ENCODE measurements around the gene APPL1.

APPL1 gene

GRCh38 chr3:57244946-57245345, 17.4 kb downstream of the APPL1 start:
- H3K27me3 ChIP-seq (ENCODE audit: insufficient read depth, insufficient read length), result no peaks in the 10 kb centered on the region
- H3K4me3 ChIP-seq (ENCODE audit: insufficient read length, low read depth), result no peak overlapping the region
- TF ChIP-seq ZNF274 (IDR thresholded peaks at IDR 0.05; ENCODE audit: low read depth, low read length) (no peak), SUZ12 (IDR thresholded peaks at IDR 0.05; ENCODE audit: extremely low read depth, insufficient read depth, insufficient read length) (no peak), YY1 (IDR thresholded peaks at IDR 0.05; ENCODE audit: insufficient read depth, insufficient read length) (no peak)
- H3K4me1 ChIP-seq (ENCODE audit: insufficient read depth, insufficient read length), result no peaks in the 10 kb centered on the region
- no peak for DNase-seq (ENCODE audit: low read depth, low spot score)
- no peak overlapping the region for H3K9ac ChIP-seq (ENCODE audit: insufficient read length, low read depth)
- H3K9me3 ChIP-seq (ENCODE audit: insufficient read depth, low read length), result no peaks in the 10 kb centered on the region
- H3K36me3 ChIP-seq (ENCODE audit: insufficient read depth, insufficient read length, low read length), result peaks cover 49% of the 10 kb centered on the region

- Histone ChIP-seq H3K4me3 (ENCODE audit: insufficient read length, low read depth) (no peak overlapping the region), H3K9me3 (ENCODE audit: insufficient read depth, low read length) (no peaks in the 10 kb centered on the region), H3K27me3 (ENCODE audit: insufficient read depth, insufficient read length) (no peaks in the 10 kb centered on the region), H3K36me3 (ENCODE audit: insufficient read depth, insufficient read length, low read length) (peaks cover 28% of the 10 kb centered on the region), H3K9ac (ENCODE audit: insufficient read length, low read depth) (no peak overlapping the region), H3K4me1 (ENCODE audit: insufficient read depth, insufficient read length) (no peaks in the 10 kb centered on the region)
- TF ChIP-seq SUZ12 (IDR thresholded peaks at IDR 0.05; ENCODE audit: extremely low read depth, insufficient read depth, insufficient read length) (no peak), ZNF274 (IDR thresholded peaks at IDR 0.05; ENCODE audit: low read depth, low read length) (no peak), YY1 (IDR thresholded peaks at IDR 0.05; ENCODE audit: insufficient read depth, insufficient read length) (no peak)
- DNase-seq (ENCODE audit: low read depth, low spot score), result no peak
These were observed 24.9 kb downstream of the APPL1 start for GRCh38 chr3:57252404-57252803.

GRCh38 chr3:57256844-57257243, 29.3 kb downstream of the APPL1 start:
- Histone ChIP-seq H3K9me3 (ENCODE audit: insufficient read depth, low read length) (no peaks in the 10 kb centered on the region), H3K27me3 (ENCODE audit: insufficient read depth, insufficient read length) (no peaks in the 10 kb centered on the region), H3K4me1 (ENCODE audit: insufficient read depth, insufficient read length) (no peaks in the 10 kb centered on the region), H3K4me3 (ENCODE audit: insufficient read length, low read depth) (no peak overlapping the region), H3K36me3 (ENCODE audit: insufficient read depth, insufficient read length, low read length) (peaks cover 39% of the 10 kb centered on the region), H3K9ac (ENCODE audit: insufficient read length, low read depth) (no peak overlapping the region)
- TF ChIP-seq ZNF274 (IDR thresholded peaks at IDR 0.05; ENCODE audit: low read depth, low read length) (no peak), YY1 (IDR thresholded peaks at IDR 0.05; ENCODE audit: insufficient read depth, insufficient read length) (no peak), SUZ12 (IDR thresholded peaks at IDR 0.05; ENCODE audit: extremely low read depth, insufficient read depth, insufficient read length) (no peak)
- no peak for DNase-seq (ENCODE audit: low read depth, low spot score)

GRCh38 chr3:57257678-57258077, 30.1 kb downstream of the APPL1 start:
- no peak overlapping the region for H3K4me3 ChIP-seq (ENCODE audit: insufficient read length, low read depth)
- TF ChIP-seq YY1 (IDR thresholded peaks at IDR 0.05; ENCODE audit: insufficient read depth, insufficient read length) (no peak), ZNF274 (IDR thresholded peaks at IDR 0.05; ENCODE audit: low read depth, low read length) (no peak), SUZ12 (IDR thresholded peaks at IDR 0.05; ENCODE audit: extremely low read depth, insufficient read depth, insufficient read length) (no peak)
- H3K27me3 ChIP-seq (ENCODE audit: insufficient read depth, insufficient read length), result no peaks in the 10 kb centered on the region
- H3K9me3 ChIP-seq (ENCODE audit: insufficient read depth, low read length), result no peaks in the 10 kb centered on the region
- no peak overlapping the region for H3K9ac ChIP-seq (ENCODE audit: insufficient read length, low read depth)
- peaks cover 34% of the 10 kb centered on the region for H3K36me3 ChIP-seq (ENCODE audit: insufficient read depth, insufficient read length, low read length)
- H3K4me1 ChIP-seq (ENCODE audit: insufficient read depth, insufficient read length), result no peaks in the 10 kb centered on the region
- no peak for DNase-seq (ENCODE audit: low read depth, low spot score)

GRCh38 chr3:57261119-57261518, 33.6 kb downstream of the APPL1 start:
- H3K27me3 ChIP-seq (ENCODE audit: insufficient read depth, insufficient read length), result no peaks in the 10 kb centered on the region
- no peaks in the 10 kb centered on the region for H3K4me1 ChIP-seq (ENCODE audit: insufficient read depth, insufficient read length)
- DNase-seq (ENCODE audit: low read depth, low spot score), result no peak
- TF ChIP-seq ZNF274 (IDR thresholded peaks at IDR 0.05; ENCODE audit: low read depth, low read length) (no peak), SUZ12 (IDR thresholded peaks at IDR 0.05; ENCODE audit: extremely low read depth, insufficient read depth, insufficient read length) (no peak), YY1 (IDR thresholded peaks at IDR 0.05; ENCODE audit: insufficient read depth, insufficient read length) (no peak)
- H3K4me3 ChIP-seq (ENCODE audit: insufficient read length, low read depth), result no peak overlapping the region
- H3K9ac ChIP-seq (ENCODE audit: insufficient read length, low read depth), result no peak overlapping the region
- H3K36me3 ChIP-seq (ENCODE audit: insufficient read depth, insufficient read length, low read length), result peaks cover 38% of the 10 kb centered on the region
- H3K9me3 ChIP-seq (ENCODE audit: insufficient read depth, low read length), result no peaks in the 10 kb centered on the region

- Histone ChIP-seq H3K9ac (ENCODE audit: insufficient read length, low read depth) (no peak overlapping the region), H3K4me1 (ENCODE audit: insufficient read depth, insufficient read length) (no peaks in the 10 kb centered on the region), H3K27me3 (ENCODE audit: insufficient read depth, insufficient read length) (no peaks in the 10 kb centered on the region), H3K4me3 (ENCODE audit: insufficient read length, low read depth) (no peak overlapping the region), H3K36me3 (ENCODE audit: insufficient read depth, insufficient read length, low read length) (peaks cover 37% of the 10 kb centered on the region), H3K9me3 (ENCODE audit: insufficient read depth, low read length) (no peaks in the 10 kb centered on the region)
- no peak for TF ChIP-seq SUZ12 (IDR thresholded peaks at IDR 0.05; ENCODE audit: extremely low read depth, insufficient read depth, insufficient read length)
- TF ChIP-seq ZNF274 (IDR thresholded peaks at IDR 0.05; ENCODE audit: low read depth, low read length), result no peak
- TF ChIP-seq YY1 (IDR thresholded peaks at IDR 0.05; ENCODE audit: insufficient read depth, insufficient read length), result no peak
- DNase-seq (ENCODE audit: low read depth, low spot score), result no peak
These were observed 34.4 kb downstream of the APPL1 start for GRCh38 chr3:57261929-57262328.

GRCh38 chr3:57268416-57268815, 40.9 kb downstream of the APPL1 start:
- H3K4me1 ChIP-seq (ENCODE audit: insufficient read depth, insufficient read length), result no peaks in the 10 kb centered on the region
- no peak overlapping the region for H3K9ac ChIP-seq (ENCODE audit: insufficient read length, low read depth)
- H3K9me3 ChIP-seq (ENCODE audit: insufficient read depth, low read length), result no peaks in the 10 kb centered on the region
- no peak for DNase-seq (ENCODE audit: low read depth, low spot score)
- TF ChIP-seq YY1 (IDR thresholded peaks at IDR 0.05; ENCODE audit: insufficient read depth, insufficient read length), result no peak
- no peak for TF ChIP-seq ZNF274 (IDR thresholded peaks at IDR 0.05; ENCODE audit: low read depth, low read length)
- no peak for TF ChIP-seq SUZ12 (IDR thresholded peaks at IDR 0.05; ENCODE audit: extremely low read depth, insufficient read depth, insufficient read length)
- H3K27me3 ChIP-seq (ENCODE audit: insufficient read depth, insufficient read length), result no peaks in the 10 kb centered on the region
- no peak overlapping the region for H3K4me3 ChIP-seq (ENCODE audit: insufficient read length, low read depth)
- H3K36me3 ChIP-seq (ENCODE audit: insufficient read depth, insufficient read length, low read length), result peaks cover 32% of the 10 kb centered on the region
